CD4-positive, alpha-beta T cell (primary cell): ENCODE measurements around the gene MYO1B. TPM values are rescaled to one million over a fixed set of nuclear protein-coding genes. Genes with fewer than 3 reads are reported as not detected.

Experiments used
- ATAC-seq: fragments of 200-7000 bp; cut with Tn5 transposase; one replicate; pipeline ENCODE4 v1.10.0; 2022; ENCODE audit warnings: mild to moderate bottlenecking; ENCODE audit not compliant: poor library complexity
- CTCF ChIA-PET: fragments of 350-600 bp; sonication (Branson Sonifier 250); formaldehyde crosslinking; loops from one replicate; lab custom pipeline; 2021; ENCODE audit warnings: antibody characterized with exemption, inconsistent platforms; lab: Charles Lee
- POLR2A ChIA-PET: fragments of 350-600 bp; sonication (Branson Sonifier 250); formaldehyde crosslinking; loops from one replicate; lab custom pipeline; 2021; ENCODE audit warnings: antibody characterized with exemption, inconsistent platforms; lab: Charles Lee
- DNase-seq, 14 experiments: peaks; one replicate each; pipeline ENCODE4 v3.0.0-alpha.2; 2013 to 2020; ENCODE audit warnings: mixed read lengths in 2 of 14
- H3K27ac ChIP-seq, 2 donors: one replicate each; pipeline versions ENCODE4 v1.5.1 to v1.7.0; 2013; ENCODE audit warnings: low read length in 2 of 2, low read depth in 1 of 2, mild to moderate bottlenecking in 1 of 2
- H3K27me3 ChIP-seq, 2 experiments: 1 replicate in 1 of 2; 2 replicates in 1 of 2; pipeline versions ENCODE4 v1.6.1 to v1.7.0; 2013; ENCODE audit warnings: low read length in 2 of 2, control low read depth in 1 of 2, mild to moderate bottlenecking in 1 of 2, moderate library complexity in 1 of 2; ENCODE audit not compliant: insufficient read depth in 2 of 2, control insufficient read depth in 1 of 2
- H3K36me3 ChIP-seq: one replicate; pipeline ENCODE4 v1.6.1; 2013; ENCODE audit warnings: low read length, control low read depth; ENCODE audit not compliant: insufficient read depth
- H3K4me1 ChIP-seq: one replicate; pipeline ENCODE4 v1.6.1; 2013; ENCODE audit warnings: low read length, control low read depth; ENCODE audit not compliant: insufficient read depth
- H3K4me3 ChIP-seq: one replicate; pipeline ENCODE4 v1.5.1; 2013; ENCODE audit warnings: mild to moderate bottlenecking, low read length, moderate library complexity
- H3K9me3 ChIP-seq, 2 experiments: 1 replicate in 1 of 2; 2 replicates in 1 of 2; pipeline versions ENCODE4 v1.6.1 to v1.7.0; 2013; ENCODE audit warnings: low read length in 2 of 2, mild to moderate bottlenecking in 2 of 2, control low read depth in 1 of 2, moderate library complexity in 1 of 2; ENCODE audit not compliant: control insufficient read depth in 1 of 2, insufficient read depth in 1 of 2
- H3K27ac Mint-ChIP-seq: one replicate; pipeline ENCODE4 v1.8.0; 2020; ENCODE audit warnings: mixed read lengths
- H3K27me3 Mint-ChIP-seq: one replicate; pipeline ENCODE4 v1.8.0; 2021; ENCODE audit warnings: mixed read lengths
- H3K36me3 Mint-ChIP-seq: one replicate; pipeline ENCODE4 v1.8.0; 2021; ENCODE audit warnings: low read depth, mixed read lengths
- H3K4me1 Mint-ChIP-seq: one replicate; pipeline ENCODE4 v1.8.0; 2021; ENCODE audit warnings: low read depth, mixed read lengths
- H3K4me3 Mint-ChIP-seq: one replicate; pipeline ENCODE4 v1.8.0; 2020; ENCODE audit warnings: mild to moderate bottlenecking, mixed read lengths
- H3K9me3 Mint-ChIP-seq: one replicate; pipeline ENCODE4 v1.8.0; 2020; ENCODE audit warnings: mixed read lengths
- CTCF ChIP-seq: fragments of 200-600 bp; IDR thresholded peaks from one replicate; pipeline ENCODE4 v1.8.0; 2022; ENCODE audit warnings: antibody characterized with exemption, mild to moderate bottlenecking
- intact Hi-C, 2 experiments: fragments of 100-400 bp; cut with DNase I in 1 of 2; cut with micrococcal nuclease in 1 of 2; formaldehyde crosslinking; loops; one replicate each; pipeline versions ENCODE4 v1.15.1 to v1.9.0; 2023 to 2025; cut with DNase I, micrococcal nuclease
- total RNA-seq, 174 experiments: library from RNA in 2 of 174; stranded (reverse) in 2 of 174; gene quantifications; one replicate each; pipeline ENCODE4 v1.2.3 and lab custom pipeline; 2021 to 2026

MYO1B gene
- total RNA-seq, 2 experiments from 2014 or later, result 0.98 to 1.3 TPM

- Histone ChIP-seq H3K4me1 (peaks cover 26% of the 10 kb centered on the region), H3K36me3 (no peaks in the 10 kb centered on the region), H3K9me3 (peaks cover 0 to 8% of the 10 kb centered on the region in 2 experiments), H3K27ac (no peak overlapping the region), H3K4me3 (no peak overlapping the region), H3K27me3 (no peaks in the 10 kb centered on the region)
- peaks cover 8% of the 10 kb centered on the region for H3K9me3 Mint-ChIP-seq
- DNase-seq, result no peak
- ChIA-PET POLR2A (no interaction called here), CTCF (no interaction called here)
- peaks cover 23% of the 10 kb centered on the region for H3K4me1 Mint-ChIP-seq
- no peaks in the 10 kb centered on the region for H3K27me3 Mint-ChIP-seq
- H3K4me3 Mint-ChIP-seq, result no peak overlapping the region
- no peak for ATAC-seq
- TF ChIP-seq CTCF, result no peak
- intact Hi-C loops, result no loop called here
- H3K27ac Mint-ChIP-seq, result no peak overlapping the region
- H3K36me3 Mint-ChIP-seq, result peaks cover 4% of the 10 kb centered on the region
Measured at GRCh38 chr2:191209340-191209739, 35.9 kb upstream of the MYO1B start.

GRCh38 chr2:191212119-191212518, 33.1 kb upstream of the MYO1B start:
- Histone ChIP-seq H3K4me3 (no peak overlapping the region), H3K27me3 (no peaks in the 10 kb centered on the region), H3K4me1 (peaks cover 5% of the 10 kb centered on the region), H3K9me3 (peaks cover 0 to 8% of the 10 kb centered on the region in 2 experiments), H3K36me3 (no peaks in the 10 kb centered on the region), H3K27ac (no peak overlapping the region)
- ChIA-PET POLR2A (no interaction called here), CTCF (no interaction called here)
- intact Hi-C loops, result no loop called here
- no peak for DNase-seq
- ATAC-seq, result no peak
- no peak for TF ChIP-seq CTCF
- Mint-ChIP-seq H3K4me3 (no peak overlapping the region), H3K9me3 (peaks cover 8% of the 10 kb centered on the region), H3K4me1 (peaks cover 4% of the 10 kb centered on the region), H3K27ac (no peak overlapping the region), H3K36me3 (peaks cover 4% of the 10 kb centered on the region), H3K27me3 (no peaks in the 10 kb centered on the region)

GRCh38 chr2:191213333-191213732, 31.9 kb upstream of the MYO1B start:
- ATAC-seq (no peak), DNase-seq (no peak)
- Histone ChIP-seq H3K4me3 (no peak overlapping the region), H3K27ac (no peak overlapping the region), H3K36me3 (no peaks in the 10 kb centered on the region), H3K9me3 (peaks cover 0 to 8% of the 10 kb centered on the region in 2 experiments), H3K4me1 (no peaks in the 10 kb centered on the region), H3K27me3 (no peaks in the 10 kb centered on the region)
- intact Hi-C loops, result no loop called here
- Mint-ChIP-seq H3K4me1 (no peaks in the 10 kb centered on the region), H3K4me3 (no peak overlapping the region), H3K27ac (no peak overlapping the region), H3K36me3 (peaks cover 4% of the 10 kb centered on the region), H3K27me3 (no peaks in the 10 kb centered on the region), H3K9me3 (peaks cover 6% of the 10 kb centered on the region)
- TF ChIP-seq CTCF, result no peak
- ChIA-PET CTCF (no interaction called here), POLR2A (no interaction called here)
